ENCODE data around the gene FAM13C. TPM values are rescaled to one million over a fixed set of nuclear protein-coding genes. Genes with fewer than 3 reads are reported as not detected.
"Not testable (repeated sequence)": the region's sequence is repeated elsewhere in the genome, so short reads cannot be mapped to it uniquely, and the experiment has no call there.

Gene FAM13C
- total RNA-seq, result 10 to 100 TPM in 2 of 4 donors, 1 to 10 TPM in 2; 6.0 to 21.8 (median 10.5) TPM

DNA sequence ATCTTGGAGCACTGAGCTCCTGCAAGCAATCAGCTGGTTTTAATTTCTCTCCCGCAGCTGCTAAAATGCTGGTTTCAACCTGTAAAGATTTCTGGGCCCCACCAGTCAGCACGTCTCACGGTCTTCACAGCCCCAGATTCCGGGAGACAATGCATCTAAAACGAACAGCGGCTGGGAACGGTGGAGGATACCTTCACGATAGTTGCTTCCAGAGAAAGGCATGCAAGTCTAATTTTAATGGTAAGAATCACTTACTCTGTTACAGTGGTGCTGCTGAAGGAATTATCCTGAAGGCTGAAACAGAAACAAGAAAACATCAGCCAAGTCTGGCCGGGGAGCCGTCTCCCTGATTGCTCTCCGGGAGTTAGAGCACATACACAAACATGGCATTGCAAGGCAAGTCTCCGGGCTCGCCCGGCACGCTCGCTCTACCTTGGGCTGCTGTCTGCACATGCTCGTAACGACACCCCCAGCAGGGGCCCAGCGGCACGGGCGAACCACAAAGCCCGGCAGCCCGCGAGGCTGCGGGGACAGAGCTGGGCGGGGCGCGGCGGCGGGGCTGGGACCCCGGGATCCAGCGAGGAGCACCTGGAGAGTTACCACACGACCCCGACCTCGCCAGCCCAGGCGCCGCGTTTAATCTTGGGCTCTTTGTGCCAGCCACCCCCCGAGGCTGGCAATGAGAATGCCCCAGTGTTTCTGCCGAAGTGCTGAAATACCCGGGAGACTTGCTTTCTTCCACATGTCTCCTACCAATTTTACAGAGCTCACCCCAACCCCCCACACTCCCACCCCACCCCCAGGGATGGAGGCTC, at the start of gene FAM13C:
FAM13C (minus strand) TSS at position 406 of the 815 bp plus-strand sequence; CDS start at position 317, 89 bp downstream.
- DNase-seq (ENCODE audit: low spot score in 2 of 2), result peak; percentile 77 to 85

DNA sequence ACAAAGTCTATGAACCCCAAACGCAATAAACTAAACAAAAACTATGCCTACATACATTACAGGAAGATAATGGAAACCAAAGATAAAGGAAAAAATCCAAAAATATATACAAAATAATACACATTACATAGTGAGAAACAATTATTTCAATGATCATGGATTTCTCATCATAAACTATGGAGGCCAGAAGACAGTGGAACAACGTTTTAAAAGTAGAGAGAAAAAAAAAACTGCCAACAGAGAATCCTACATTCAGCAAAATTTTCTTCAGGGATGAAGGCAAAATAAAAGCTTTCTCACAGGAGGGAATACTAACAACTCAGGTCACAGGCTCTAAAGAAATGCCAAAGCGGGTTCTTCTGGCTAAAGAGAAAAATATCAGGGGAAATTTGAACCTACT, 42.9 kb upstream of the FAM13C start:
- no peak overlapping the region for H3K27ac ChIP-seq
- no peak overlapping the region for H3K4me3 ChIP-seq
- no peaks in the 10 kb centered on the region for H3K36me3 ChIP-seq
- peaks cover 7% of the 10 kb centered on the region for H3K9me3 ChIP-seq
- DNase-seq (ENCODE audit: low spot score in 2 of 2), result no peak
- H3K27me3 ChIP-seq, result no peaks in the 10 kb centered on the region
- H3K4me1 ChIP-seq, result no peaks in the 10 kb centered on the region
- 92% methylated on average over 3 of the region's 3 CpGs for WGBS
- TF ChIP-seq, protein P1, sequence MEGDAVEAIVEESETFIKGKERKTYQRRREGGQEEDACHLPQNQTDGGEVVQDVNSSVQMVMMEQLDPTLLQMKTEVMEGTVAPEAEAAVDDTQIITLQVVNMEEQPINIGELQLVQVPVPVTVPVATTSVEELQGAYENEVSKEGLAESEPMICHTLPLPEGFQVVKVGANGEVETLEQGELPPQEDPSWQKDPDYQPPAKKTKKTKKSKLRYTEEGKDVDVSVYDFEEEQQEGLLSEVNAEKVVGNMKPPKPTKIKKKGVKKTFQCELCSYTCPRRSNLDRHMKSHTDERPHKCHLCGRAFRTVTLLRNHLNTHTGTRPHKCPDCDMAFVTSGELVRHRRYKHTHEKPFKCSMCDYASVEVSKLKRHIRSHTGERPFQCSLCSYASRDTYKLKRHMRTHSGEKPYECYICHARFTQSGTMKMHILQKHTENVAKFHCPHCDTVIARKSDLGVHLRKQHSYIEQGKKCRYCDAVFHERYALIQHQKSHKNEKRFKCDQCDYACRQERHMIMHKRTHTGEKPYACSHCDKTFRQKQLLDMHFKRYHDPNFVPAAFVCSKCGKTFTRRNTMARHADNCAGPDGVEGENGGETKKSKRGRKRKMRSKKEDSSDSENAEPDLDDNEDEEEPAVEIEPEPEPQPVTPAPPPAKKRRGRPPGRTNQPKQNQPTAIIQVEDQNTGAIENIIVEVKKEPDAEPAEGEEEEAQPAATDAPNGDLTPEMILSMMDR (IDR thresholded peaks at IDR 0.05), result no peak
- TF ChIP-seq POLR2A (IDR thresholded peaks at IDR 0.05) (no peak), POLR2AphosphoS5 (IDR thresholded peaks at IDR 0.05) (no peak), EP300 (IDR thresholded peaks at IDR 0.05) (no peak)

More for the DNA sequence above, at the start of gene FAM13C:
- Histone ChIP-seq H3K27me3 (no peaks in the 10 kb centered on the region), H3K4me3 (peak within 1 kb of the TSS; percentile 62), H3K4me1 (peaks cover 45% of the 10 kb centered on the region), H3K9me3 (no peaks in the 10 kb centered on the region), H3K27ac (peak within 1 kb of the TSS; percentile 88), H3K36me3 (no peaks in the 10 kb centered on the region)
- TF ChIP-seq POLR2AphosphoS5 (IDR thresholded peaks at IDR 0.05), result peak in 1 of 3 donors; percentile 33
- TF ChIP-seq, protein P1 (IDR thresholded peaks at IDR 0.05), result no peak
- WGBS, result 1% methylated on average over 20 of the region's 41 CpGs

DNA sequence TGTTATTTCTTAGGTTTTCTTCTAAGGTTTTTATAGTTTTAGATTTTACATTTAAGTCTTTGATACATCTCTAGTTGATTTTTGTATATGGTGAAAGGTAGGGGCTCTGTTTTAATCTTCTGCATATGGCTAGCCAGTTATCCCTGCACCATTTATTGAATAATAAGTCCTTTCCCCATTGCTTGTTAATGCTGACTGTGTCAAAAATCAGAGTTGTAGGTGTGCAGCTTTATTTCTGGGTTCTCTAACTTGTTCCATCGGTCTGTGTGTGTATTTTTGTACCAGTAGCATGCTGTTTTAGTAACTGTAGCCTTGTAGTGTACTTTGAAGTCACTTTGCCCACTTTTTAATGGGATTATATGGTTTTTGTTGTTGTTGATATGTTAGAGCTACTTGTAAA, 37.9 kb upstream of the FAM13C start:
- Histone ChIP-seq H3K27ac (no peak overlapping the region), H3K9me3 (peaks cover under 1% of the 10 kb centered on the region), H3K36me3 (no peaks in the 10 kb centered on the region), H3K4me1 (no peaks in the 10 kb centered on the region), H3K4me3 (no peak overlapping the region), H3K27me3 (no peaks in the 10 kb centered on the region)
- TF ChIP-seq POLR2AphosphoS5 (IDR thresholded peaks at IDR 0.05) (no peak), POLR2A (IDR thresholded peaks at IDR 0.05) (no peak)
- WGBS, result 73% methylated on average over 1 of the region's 1 CpG
- no peak for DNase-seq (ENCODE audit: low spot score in 2 of 2)

DNA sequence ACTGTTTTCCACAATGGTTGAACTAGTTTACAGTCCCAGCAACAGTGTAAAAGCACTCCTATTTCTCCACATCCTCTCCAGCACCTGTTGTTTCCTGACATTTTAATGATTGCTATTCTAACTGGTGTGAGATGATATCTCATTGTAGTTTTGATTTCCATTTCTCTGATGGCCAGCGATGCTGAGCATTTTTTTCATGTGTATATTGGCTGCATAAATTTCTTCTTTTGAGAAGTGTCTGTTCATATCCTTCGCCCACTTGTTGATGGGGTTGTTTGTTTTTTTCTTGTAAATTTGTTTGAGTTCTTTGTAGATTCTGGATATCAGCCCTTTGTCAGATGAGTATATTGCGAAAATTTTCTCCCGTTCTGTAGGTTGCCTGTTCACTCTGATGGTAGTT, 37.0 kb upstream of the FAM13C start:
- H3K9me3 ChIP-seq; DNase-seq (ENCODE audit: low spot score in 2 of 2); H3K4me1 ChIP-seq; H3K27ac ChIP-seq; H3K36me3 ChIP-seq; H3K4me3 ChIP-seq; H3K27me3 ChIP-seq: not testable (repeated sequence)
- 95% methylated on average over 4 of the region's 4 CpGs for WGBS

DNA sequence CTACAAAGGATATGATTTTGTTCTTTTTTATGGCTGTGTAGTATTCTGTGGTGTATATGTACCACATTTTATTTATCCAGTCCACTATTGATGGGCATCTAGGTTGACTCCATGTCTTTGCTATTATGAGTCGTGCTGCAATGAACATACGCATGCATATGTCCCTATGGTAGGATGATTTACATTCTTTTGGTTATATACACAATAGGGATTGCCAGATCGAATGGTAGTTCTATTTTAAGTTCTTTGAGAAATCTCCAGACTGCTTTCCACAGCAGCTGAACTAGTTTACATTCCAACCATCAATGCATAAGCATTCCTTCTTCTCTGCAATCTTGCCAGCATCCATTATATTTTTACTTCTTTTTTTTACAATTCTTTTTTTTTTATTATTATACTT, 35.6 kb upstream of the FAM13C start:
- DNase-seq (ENCODE audit: low spot score in 2 of 2), result no peak
- WGBS, result 84% methylated on average over 3 of the region's 3 CpGs
- Histone ChIP-seq H3K27ac (no peak overlapping the region), H3K9me3 (no peaks in the 10 kb centered on the region), H3K27me3 (no peaks in the 10 kb centered on the region), H3K4me3 (no peak overlapping the region), H3K36me3 (no peaks in the 10 kb centered on the region), H3K4me1 (no peaks in the 10 kb centered on the region)
- TF ChIP-seq EP300 (IDR thresholded peaks at IDR 0.05) (no peak), POLR2AphosphoS5 (IDR thresholded peaks at IDR 0.05) (no peak), POLR2A (IDR thresholded peaks at IDR 0.05) (no peak)
- TF ChIP-seq, protein P1 (IDR thresholded peaks at IDR 0.05), result no peak

DNA sequence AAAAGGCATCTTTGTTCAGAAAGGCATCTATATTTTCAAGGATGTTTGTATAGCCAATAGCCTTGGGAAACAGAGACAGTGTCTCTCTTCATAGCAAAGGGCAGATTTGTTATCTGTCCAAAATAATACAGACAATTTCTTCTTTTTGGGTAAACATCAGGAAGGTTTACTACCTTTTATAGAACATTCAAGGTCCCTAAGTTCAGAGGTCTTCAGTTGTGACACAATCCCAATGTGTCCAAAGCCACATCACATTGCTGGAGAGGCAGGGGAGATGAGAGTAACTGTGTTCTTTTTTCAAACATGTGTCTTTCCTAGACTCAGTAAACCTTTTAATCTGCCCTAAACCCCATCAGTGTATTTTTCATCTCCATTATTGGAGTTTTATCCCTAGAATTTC, 33.6 kb upstream of the FAM13C start:
- Histone ChIP-seq H3K4me1 (no peaks in the 10 kb centered on the region), H3K27ac (no peak overlapping the region)
- TF ChIP-seq, protein P1 (IDR thresholded peaks at IDR 0.05), result no peak
- TF ChIP-seq POLR2AphosphoS5 (IDR thresholded peaks at IDR 0.05) (no peak), POLR2A (IDR thresholded peaks at IDR 0.05) (no peak), EP300 (IDR thresholded peaks at IDR 0.05) (no peak)

More for the DNA sequence above, 33.6 kb upstream of the FAM13C start:
- no peak for DNase-seq (ENCODE audit: low spot score in 2 of 2)
- no peaks in the 10 kb centered on the region for H3K27me3 ChIP-seq
- no peaks in the 10 kb centered on the region for H3K36me3 ChIP-seq
- no peak overlapping the region for H3K4me3 ChIP-seq
- no peaks in the 10 kb centered on the region for H3K9me3 ChIP-seq
